Astrocyte (in vitro differentiated cells and primary cell): ENCODE results near the gene EML6.

Experiments
- CTCF ChIP-seq: IDR thresholded peaks from 2 replicates; pipeline ENCODE4 v1.5.1; 2011; ENCODE audit warnings: low read depth, mild to moderate bottlenecking, inconsistent platforms, low read length, moderate library complexity; ENCODE audit not compliant: insufficient read depth
- EZH2 ChIP-seq: IDR thresholded peaks from 2 replicates; pipeline ENCODE4 v1.6.1; 2012; ENCODE audit warnings: mild to moderate bottlenecking, low read length, inconsistent platforms; ENCODE audit not compliant: insufficient read depth

GRCh38 chr2:54801352-54801751, 77.9 kb downstream of the EML6 start:
- TF ChIP-seq CTCF (no peak), EZH2 (no peak)
